GM06990 (cell line): ENCODE data around the gene ALKBH4.
"Not testable (repeated sequence)": the region's sequence is repeated elsewhere in the genome, so short reads cannot be mapped to it uniquely, and the experiment has no call there.

Source experiments
- DNase-seq: peaks from one replicate; pipeline ENCODE4 v3.0.0-alpha.2; 2011; ENCODE audit not compliant: insufficient read length; ENCODE audit errors: extremely low read depth
- H3K27me3 ChIP-seq: replicated peaks from 2 replicates; pipeline ENCODE4 v1.6.0; 2011; ENCODE audit warnings: low read length; ENCODE audit not compliant: control insufficient read depth, insufficient read depth
- H3K36me3 ChIP-seq: 2 replicates; pipeline ENCODE4 v1.5.1; 2011; ENCODE audit warnings: low read length; ENCODE audit not compliant: control insufficient read depth, insufficient read depth
- H3K4me3 ChIP-seq: replicated peaks from 2 replicates; pipeline ENCODE4 v1.5.1; 2011; ENCODE audit warnings: low read depth, mild to moderate bottlenecking, control low read depth, low read length
- TF ChIP-seq, protein P1 (sequence below): IDR thresholded peaks from 2 replicates; pipeline ENCODE4 v1.5.1; 2011; ENCODE audit warnings: low read length, control low read depth, mild to moderate bottlenecking, inconsistent platforms; ENCODE audit not compliant: insufficient read depth, poor library complexity, severe bottlenecking

Gene ALKBH4

DNA sequence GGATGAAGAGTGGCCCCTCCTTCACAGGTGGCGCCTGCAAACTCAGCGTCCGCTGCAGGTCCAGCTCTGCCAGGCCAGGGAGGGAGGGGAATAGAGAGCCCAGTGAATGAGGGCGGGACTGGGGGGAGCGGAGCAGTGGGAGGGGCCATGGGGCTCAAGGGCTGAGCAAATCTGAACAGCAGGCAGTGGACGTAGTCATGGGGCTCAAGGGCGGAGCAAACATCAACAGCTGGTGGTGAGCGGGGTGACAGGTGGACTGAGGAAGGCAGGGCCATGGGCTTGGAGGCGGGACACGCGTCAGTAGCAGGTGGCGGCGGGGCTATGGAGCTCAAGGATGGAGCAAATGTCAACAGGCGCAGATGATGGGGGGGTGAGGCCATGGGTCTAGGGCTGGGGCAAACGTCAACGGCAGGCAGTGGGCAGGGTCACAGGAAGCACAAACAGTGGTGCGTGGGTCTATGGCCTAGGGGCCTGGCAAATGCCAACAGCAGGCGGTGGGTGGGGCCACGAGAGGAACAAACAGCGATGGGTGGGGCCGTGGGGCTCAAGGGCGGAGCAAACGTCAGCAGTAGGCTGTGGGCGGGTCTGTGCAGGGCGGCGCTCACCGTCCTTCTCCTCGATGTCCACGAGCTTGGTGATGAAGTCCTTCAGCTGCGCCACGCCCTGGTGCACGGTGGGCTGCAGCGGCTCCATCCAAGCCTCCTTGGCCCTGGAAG, 28.7 kb upstream of the ALKBH4 start:
- H3K4me3 ChIP-seq, DNase-seq, H3K27me3 ChIP-seq, H3K36me3 ChIP-seq: not testable (repeated sequence)

DNA sequence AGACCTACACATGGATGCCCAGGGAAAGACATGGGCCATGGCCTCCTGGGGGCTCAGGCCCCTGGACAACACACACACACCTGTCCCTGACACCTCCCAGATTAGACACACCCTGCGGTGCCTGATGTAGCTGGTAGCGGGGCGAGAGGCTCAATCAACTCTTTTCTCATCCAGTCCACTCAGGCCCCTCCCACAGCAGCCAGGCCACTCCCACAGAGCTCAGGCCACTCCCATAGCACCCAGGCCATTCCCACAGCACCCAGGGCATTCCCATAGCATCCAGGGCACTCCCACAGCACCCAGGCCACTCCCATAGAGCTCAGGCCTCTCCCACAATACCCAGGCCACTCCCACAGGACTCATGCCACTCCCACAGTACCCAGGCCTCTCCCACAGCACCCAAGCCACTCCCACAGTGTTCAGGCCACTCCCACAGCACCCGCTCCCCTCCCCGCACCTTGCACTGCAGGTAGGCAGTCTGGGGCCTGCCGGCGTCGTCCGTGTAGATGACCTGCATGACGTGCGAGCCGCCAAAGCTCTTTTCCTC, 25.9 kb upstream of the ALKBH4 start:
- not testable (repeated sequence) for H3K36me3 ChIP-seq, H3K4me3 ChIP-seq, H3K27me3 ChIP-seq, DNase-seq

DNA sequence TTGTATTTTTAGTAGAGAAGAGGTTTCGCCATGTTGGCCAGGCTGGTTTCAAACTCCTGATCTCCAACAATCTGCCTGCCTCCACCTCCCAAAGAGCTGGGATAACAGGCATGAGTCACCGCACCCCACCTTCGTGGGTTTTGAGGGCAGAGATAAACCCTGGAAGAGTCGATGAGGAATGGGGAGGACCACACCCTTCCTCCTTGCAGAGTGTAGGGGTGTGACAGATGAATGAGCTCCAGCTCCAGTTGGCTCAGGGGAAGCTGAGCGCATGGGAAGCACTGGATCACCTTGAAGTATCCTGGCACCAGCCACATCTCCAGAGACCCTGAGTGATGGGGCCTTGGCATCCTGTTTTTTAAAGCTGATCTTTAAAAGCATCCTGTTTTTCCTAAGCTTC, 19.7 kb upstream of the ALKBH4 start:
- H3K4me3 ChIP-seq, H3K27me3 ChIP-seq, DNase-seq, H3K36me3 ChIP-seq: not testable (repeated sequence)

DNA sequence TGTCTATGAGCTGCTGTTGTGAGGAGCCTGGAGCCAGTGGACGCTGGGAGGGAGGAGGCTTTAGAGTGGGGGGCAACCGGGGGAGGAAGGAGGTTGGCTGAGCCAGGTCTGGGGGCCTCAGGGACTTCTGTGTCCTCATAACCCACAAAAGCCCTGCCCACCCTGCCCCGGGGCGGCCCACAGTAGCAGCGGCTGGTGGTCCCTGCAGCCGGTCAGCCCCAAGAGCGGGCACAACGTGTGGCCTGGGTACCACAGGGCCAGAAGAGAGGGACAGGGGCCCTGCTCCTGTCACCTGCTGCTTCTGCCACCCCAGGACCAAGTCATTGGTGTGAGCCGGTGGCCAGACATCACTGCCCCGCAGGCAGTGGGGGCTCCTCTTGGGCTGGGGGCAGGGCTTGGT, 17.3 kb upstream of the ALKBH4 start:
- not testable (repeated sequence) for H3K4me3 ChIP-seq, DNase-seq, H3K36me3 ChIP-seq, H3K27me3 ChIP-seq

DNA sequence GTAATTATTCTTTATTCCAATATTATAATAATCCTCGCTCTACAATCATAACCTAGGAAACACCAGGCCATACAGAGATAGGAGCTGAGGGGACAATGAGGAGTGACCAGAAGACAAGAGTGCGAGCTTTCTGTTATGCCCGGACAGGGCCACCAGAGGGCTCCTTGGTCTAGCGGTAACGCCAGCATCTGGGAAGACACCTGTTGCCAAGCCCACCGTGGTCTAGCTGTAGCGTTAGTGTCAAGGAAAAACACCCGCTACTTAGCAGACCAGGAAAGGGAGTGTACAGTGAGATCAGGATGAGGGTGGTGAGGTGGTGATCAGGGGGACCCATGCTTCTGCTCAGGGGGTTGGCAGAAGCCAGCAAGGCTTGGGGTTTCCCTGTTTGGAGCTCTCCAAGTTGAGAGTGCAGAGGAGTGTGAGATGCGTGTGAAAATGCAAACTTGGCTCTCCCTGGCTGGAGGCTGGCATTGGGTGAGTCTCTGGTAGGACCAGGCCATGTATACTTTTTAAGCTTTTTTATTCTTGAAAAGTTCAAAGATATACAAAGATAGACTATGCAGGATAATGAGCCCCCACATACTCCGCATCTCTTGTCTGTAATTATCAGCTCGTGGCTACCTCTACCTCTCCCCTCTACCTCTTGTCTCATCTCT, 15.4 kb upstream of the ALKBH4 start:
- not testable (repeated sequence) for DNase-seq

DNA sequence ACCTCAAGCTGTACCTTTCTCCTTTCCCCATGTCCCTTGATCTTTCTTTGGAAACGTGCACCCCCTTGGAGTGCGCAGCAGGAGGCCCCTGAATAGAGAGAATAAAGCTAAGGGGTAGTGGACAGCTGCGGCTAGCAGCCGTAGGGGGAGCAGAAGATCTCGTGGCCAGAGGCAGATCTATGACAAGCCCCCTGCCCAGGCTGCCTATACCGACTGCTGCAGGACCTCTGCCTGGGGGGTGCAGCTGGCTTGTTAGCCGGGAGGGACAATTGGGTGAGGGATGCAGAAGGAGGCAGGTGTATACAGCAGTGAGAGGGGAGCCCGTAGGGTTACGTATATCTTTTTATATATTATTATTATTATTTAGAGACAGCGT, 14.5 kb upstream of the ALKBH4 start:
- not testable (repeated sequence) for H3K4me3 ChIP-seq, DNase-seq, H3K36me3 ChIP-seq, H3K27me3 ChIP-seq

More for the DNA sequence above, 15.4 kb upstream of the ALKBH4 start:
- H3K36me3 ChIP-seq, H3K27me3 ChIP-seq, H3K4me3 ChIP-seq: not testable (repeated sequence)
- TF ChIP-seq, protein P1, sequence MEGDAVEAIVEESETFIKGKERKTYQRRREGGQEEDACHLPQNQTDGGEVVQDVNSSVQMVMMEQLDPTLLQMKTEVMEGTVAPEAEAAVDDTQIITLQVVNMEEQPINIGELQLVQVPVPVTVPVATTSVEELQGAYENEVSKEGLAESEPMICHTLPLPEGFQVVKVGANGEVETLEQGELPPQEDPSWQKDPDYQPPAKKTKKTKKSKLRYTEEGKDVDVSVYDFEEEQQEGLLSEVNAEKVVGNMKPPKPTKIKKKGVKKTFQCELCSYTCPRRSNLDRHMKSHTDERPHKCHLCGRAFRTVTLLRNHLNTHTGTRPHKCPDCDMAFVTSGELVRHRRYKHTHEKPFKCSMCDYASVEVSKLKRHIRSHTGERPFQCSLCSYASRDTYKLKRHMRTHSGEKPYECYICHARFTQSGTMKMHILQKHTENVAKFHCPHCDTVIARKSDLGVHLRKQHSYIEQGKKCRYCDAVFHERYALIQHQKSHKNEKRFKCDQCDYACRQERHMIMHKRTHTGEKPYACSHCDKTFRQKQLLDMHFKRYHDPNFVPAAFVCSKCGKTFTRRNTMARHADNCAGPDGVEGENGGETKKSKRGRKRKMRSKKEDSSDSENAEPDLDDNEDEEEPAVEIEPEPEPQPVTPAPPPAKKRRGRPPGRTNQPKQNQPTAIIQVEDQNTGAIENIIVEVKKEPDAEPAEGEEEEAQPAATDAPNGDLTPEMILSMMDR = peak; percentile 44

DNA sequence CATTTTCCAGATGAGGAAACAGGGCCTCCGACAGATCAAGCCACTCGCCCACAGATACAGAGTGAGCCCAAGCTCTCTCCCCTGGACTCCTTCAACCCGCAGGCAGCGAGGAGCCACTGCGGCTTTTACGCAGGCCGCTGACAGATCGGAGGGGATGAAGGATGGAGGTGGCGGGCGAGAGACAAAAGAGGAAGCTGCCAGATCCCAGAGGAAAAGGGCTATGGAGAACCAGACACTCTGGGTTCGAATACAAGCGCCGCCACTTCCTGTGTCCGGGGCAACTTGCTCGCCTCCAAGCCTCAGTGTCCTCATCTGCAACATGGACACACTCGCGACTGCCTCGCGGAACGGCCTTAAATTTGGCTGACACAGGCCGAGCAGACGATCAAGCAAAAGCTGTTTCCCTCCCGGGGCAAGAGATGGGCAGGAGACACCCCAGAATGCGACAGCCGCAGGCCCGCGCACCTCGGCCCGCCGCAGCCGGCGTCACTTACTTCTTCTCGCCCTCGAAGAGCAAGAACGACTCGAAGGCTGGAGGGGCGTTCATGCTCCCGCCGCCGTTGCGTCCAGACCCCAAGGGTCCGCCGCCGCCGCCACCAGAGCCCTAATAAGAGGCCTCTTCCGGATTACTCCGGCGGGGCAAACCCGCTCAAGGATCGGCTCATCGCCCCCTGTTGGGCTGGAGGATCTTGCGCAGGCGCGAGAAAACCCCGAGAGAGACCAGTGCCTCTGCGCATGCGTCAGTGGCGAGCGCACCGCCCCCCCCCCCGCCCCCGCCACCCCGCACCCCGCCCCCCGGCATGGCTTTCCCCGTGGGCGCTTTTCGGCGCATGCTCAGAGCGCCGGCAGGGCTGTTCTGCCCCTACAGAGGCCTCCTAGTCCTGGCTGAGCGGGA, 13.9 kb upstream of the ALKBH4 start, which contains the start of gene POLR2J:
Gene POLR2J (minus strand): TSS at position 609 of the 895 bp plus-strand sequence. CDS start 62 bp downstream, at position 547.
- H3K36me3 ChIP-seq, H3K27me3 ChIP-seq: not testable (repeated sequence)
- peak within 1 kb of the TSS; percentile 49 for H3K4me3 ChIP-seq
- peak; percentile 75 for DNase-seq

DNA sequence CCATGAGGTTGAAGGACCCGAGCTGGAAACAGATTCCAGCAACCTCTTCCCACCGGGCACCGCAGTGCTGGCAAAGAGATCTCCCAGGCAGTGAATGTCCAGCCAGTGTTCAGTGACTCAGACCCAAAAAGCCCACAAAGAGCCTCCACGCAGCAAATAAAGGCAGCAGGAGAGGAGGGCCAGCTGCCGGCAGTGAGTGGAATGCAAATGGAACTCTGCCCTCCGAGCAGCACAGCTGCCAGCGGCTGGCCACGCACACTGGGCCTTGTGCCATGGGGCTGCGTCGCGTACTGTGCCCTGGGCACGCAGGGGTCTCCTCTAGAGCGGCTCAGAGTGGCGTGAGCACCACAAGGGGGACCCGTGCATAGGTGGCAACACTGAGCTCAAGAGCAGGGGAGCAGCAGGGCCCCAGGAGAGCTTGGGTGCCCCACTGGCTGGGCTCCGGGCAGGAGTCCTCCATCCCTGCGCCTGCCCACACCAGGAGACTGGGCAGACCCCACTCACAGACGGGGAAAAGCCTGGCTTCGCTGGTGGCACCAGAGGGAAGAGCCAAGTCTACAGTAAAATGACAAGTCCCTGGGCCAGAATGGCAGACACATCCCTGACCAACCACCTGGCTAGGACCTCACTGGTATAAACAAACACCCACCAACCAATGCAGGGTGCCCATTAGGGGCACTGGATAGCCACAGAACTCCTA, 10.2 kb upstream of the ALKBH4 start:
- H3K36me3 ChIP-seq = peaks cover 14% of the 10 kb centered on the region
- not testable (repeated sequence) for H3K27me3 ChIP-seq, DNase-seq, H3K4me3 ChIP-seq

DNA sequence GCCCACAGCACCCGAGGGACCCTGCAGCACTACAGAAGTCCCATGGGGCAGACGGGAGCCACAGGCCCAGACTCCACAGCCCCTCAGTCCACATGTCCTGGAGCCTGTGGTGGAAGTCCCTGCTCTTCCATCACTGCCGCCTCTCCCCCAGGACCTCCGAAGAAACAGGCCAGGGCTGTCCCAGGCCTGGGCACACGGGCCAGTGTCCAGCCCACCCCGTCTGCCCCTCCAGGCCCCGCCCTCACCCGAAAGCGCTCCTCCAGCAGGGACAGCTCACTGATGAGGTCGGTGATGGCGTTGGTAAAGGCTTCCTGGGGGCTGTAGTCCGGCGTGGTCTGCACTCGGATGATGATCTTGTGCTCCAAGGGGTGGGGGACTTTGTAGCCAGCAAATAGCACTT, 9.5 kb upstream of the ALKBH4 start:
- not testable (repeated sequence) for DNase-seq, H3K27me3 ChIP-seq, H3K4me3 ChIP-seq
- H3K36me3 ChIP-seq = peaks cover 16% of the 10 kb centered on the region
